ENCODE results near the gene TBC1D14. TPM values are rescaled to one million over a fixed set of nuclear protein-coding genes. Genes with fewer than 3 reads are reported as not detected.

Gene TBC1D14
- total and polyA plus RNA-seq, 4 donors, result 12.9 to 59.7 (median 25.9) TPM

GRCh38 chr4:6938237-6938636, 28.6 kb downstream of the TBC1D14 start:
- WGBS, 2 donors, result 81 to 84% methylated on average over 7 of the region's 7 CpGs
- no peak for ATAC-seq (ENCODE audit: low FRiP score)
- Histone ChIP-seq H3K9me3 (ENCODE audit: control insufficient read depth, low read length) (no peaks in the 10 kb centered on the region), H3K4me3 (ENCODE audit: low read length in 2 of 2) (no peak overlapping the region), H3K4me1 (ENCODE audit: control insufficient read depth in 1 of 2, insufficient read depth in 2 of 2, low read length in 2 of 2) (no peaks in the 10 kb centered on the region), H3K27me3 (ENCODE audit: control insufficient read depth in 1 of 2, insufficient read depth in 2 of 2, low read length in 1 of 2) (no peaks in the 10 kb centered on the region), H3K27ac (ENCODE audit: low read depth in 1 of 2, low read length in 2 of 2) (no peak overlapping the region), H3K36me3 (ENCODE audit: control insufficient read depth in 1 of 2, insufficient read depth in 2 of 2, low read length in 1 of 2) (peaks cover 0 to 2% of the 10 kb centered on the region in 2 donors)
- intact Hi-C loops (cut with DNase I), result no loop called here
- peak in 1 of 2 donors; percentile 88 for DNase-seq

GRCh38 chr4:6938647-6939271, 29.1 kb downstream of the TBC1D14 start:
- WGBS, 2 donors, result 87 to 89% methylated on average over 20 of the region's 20 CpGs

DNA sequence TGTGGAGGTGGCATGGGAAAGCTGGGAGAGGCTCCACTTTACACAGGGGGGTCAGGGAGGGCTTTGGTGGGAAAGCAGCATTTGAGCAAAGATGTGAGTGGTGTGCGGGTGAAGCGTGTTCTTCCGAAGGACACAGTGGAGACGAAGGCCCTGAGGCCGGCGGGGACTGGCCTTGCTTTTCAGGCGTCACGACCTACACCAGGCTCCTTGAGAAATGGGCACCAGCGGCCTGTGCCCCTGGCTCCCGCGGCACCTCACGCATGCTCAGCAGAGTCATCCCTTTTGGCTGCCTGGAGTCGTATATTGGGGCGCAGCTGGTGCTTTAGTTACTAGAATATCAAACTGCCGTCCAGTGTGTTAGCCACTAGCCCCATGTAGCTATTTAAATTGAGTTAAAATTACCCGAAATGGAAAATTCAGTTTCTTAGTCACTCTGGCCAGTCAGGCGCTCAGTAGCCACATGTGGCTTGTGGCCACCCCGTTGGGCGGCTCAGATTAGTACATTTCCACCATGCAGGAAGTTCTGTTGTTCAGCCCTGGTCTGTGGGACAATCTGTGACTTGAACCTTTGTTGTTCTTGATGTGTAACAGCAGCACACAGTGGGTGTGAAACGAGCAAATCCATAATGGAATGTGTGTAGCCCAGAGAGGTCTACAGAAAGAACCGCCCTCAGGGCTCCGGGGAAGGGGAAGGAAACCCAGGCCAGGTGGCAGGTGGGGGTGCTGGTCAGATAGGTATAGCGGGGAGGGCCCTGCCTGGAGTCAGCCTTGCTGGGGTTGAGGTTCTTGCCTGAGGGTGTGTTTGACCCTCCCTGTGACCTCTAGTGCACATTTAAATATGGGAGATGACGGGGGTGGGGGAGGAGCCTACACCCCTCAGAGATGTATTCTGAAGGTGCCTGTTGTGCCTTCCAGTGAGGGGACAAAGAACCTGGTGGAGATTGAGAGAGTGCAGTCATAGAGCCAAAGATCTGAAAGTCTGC, 30.4 kb downstream of the TBC1D14 start:
- intact Hi-C loops (cut with DNase I), result no loop called here
- no peaks in the 10 kb centered on the region for H3K9me3 ChIP-seq (ENCODE audit: control insufficient read depth, low read length)
- ATAC-seq (ENCODE audit: low FRiP score), result no peak
- H3K4me3 ChIP-seq (ENCODE audit: low read length in 2 of 2), result no peak overlapping the region
- DNase-seq, result no peak
- peaks cover 0 to 2% of the 10 kb centered on the region in 2 donors for H3K36me3 ChIP-seq (ENCODE audit: control insufficient read depth in 1 of 2, insufficient read depth in 2 of 2, low read length in 1 of 2)
- H3K27me3 ChIP-seq (ENCODE audit: control insufficient read depth in 1 of 2, insufficient read depth in 2 of 2, low read length in 1 of 2), result no peaks in the 10 kb centered on the region
- WGBS, 2 donors, result 85 to 92% methylated on average over 24 of the region's 24 CpGs
- H3K27ac ChIP-seq (ENCODE audit: low read depth in 1 of 2, low read length in 2 of 2), result no peak overlapping the region
- no peaks in the 10 kb centered on the region for H3K4me1 ChIP-seq (ENCODE audit: control insufficient read depth in 1 of 2, insufficient read depth in 2 of 2, low read length in 2 of 2)

More at GRCh38 chr4:6938647-6939271, 29.1 kb downstream of the TBC1D14 start:
- ATAC-seq (ENCODE audit: low FRiP score), result no peak
- intact Hi-C loops (cut with DNase I), result no loop called here
- peak in 1 of 2 donors; percentile 88 for DNase-seq
- Histone ChIP-seq H3K4me1 (ENCODE audit: control insufficient read depth in 1 of 2, insufficient read depth in 2 of 2, low read length in 2 of 2) (no peaks in the 10 kb centered on the region), H3K27ac (ENCODE audit: low read depth in 1 of 2, low read length in 2 of 2) (no peak overlapping the region), H3K36me3 (ENCODE audit: control insufficient read depth in 1 of 2, insufficient read depth in 2 of 2, low read length in 1 of 2) (peaks cover 0 to 2% of the 10 kb centered on the region in 2 donors), H3K9me3 (ENCODE audit: control insufficient read depth, low read length) (no peaks in the 10 kb centered on the region), H3K4me3 (ENCODE audit: low read length in 2 of 2) (no peak overlapping the region), H3K27me3 (ENCODE audit: control insufficient read depth in 1 of 2, insufficient read depth in 2 of 2, low read length in 1 of 2) (no peaks in the 10 kb centered on the region)

GRCh38 chr4:6940744-6941137, 31.1 kb downstream of the TBC1D14 start:
- Histone ChIP-seq H3K27ac (ENCODE audit: low read depth in 1 of 2, low read length in 2 of 2) (no peak overlapping the region), H3K4me1 (ENCODE audit: control insufficient read depth in 1 of 2, insufficient read depth in 2 of 2, low read length in 2 of 2) (no peaks in the 10 kb centered on the region), H3K27me3 (ENCODE audit: control insufficient read depth in 1 of 2, insufficient read depth in 2 of 2, low read length in 1 of 2) (no peaks in the 10 kb centered on the region), H3K36me3 (ENCODE audit: control insufficient read depth in 1 of 2, insufficient read depth in 2 of 2, low read length in 1 of 2) (peaks cover 0 to 2% of the 10 kb centered on the region in 2 donors), H3K4me3 (ENCODE audit: low read length in 2 of 2) (no peak overlapping the region), H3K9me3 (ENCODE audit: control insufficient read depth, low read length) (no peaks in the 10 kb centered on the region)
- intact Hi-C loops (cut with DNase I), result no loop called here
- no peak for DNase-seq
- WGBS, 2 donors, result 94 to 95% methylated on average over 11 of the region's 11 CpGs
- no peak for ATAC-seq (ENCODE audit: low FRiP score)

GRCh38 chr4:6941796-6942195, 32.2 kb downstream of the TBC1D14 start:
- 50 to 54% methylated on average over 4 of the region's 4 CpGs for WGBS, 2 donors
- H3K4me1 ChIP-seq (ENCODE audit: control insufficient read depth in 1 of 2, insufficient read depth in 2 of 2, low read length in 2 of 2), result no peaks in the 10 kb centered on the region
- ATAC-seq (ENCODE audit: low FRiP score), result no peak
- intact Hi-C loops (cut with DNase I), result no loop called here
- H3K9me3 ChIP-seq (ENCODE audit: control insufficient read depth, low read length), result no peaks in the 10 kb centered on the region
- no peaks in the 10 kb centered on the region for H3K27me3 ChIP-seq (ENCODE audit: control insufficient read depth in 1 of 2, insufficient read depth in 2 of 2, low read length in 1 of 2)
- H3K4me3 ChIP-seq (ENCODE audit: low read length in 2 of 2), result no peak overlapping the region
- DNase-seq, result no peak
- peak overlapping the region in 1 of 2 donors; percentile 29 for H3K27ac ChIP-seq (ENCODE audit: low read depth in 1 of 2, low read length in 2 of 2)
- H3K36me3 ChIP-seq (ENCODE audit: control insufficient read depth in 1 of 2, insufficient read depth in 2 of 2, low read length in 1 of 2), result peaks cover 0 to 2% of the 10 kb centered on the region in 2 donors

DNA sequence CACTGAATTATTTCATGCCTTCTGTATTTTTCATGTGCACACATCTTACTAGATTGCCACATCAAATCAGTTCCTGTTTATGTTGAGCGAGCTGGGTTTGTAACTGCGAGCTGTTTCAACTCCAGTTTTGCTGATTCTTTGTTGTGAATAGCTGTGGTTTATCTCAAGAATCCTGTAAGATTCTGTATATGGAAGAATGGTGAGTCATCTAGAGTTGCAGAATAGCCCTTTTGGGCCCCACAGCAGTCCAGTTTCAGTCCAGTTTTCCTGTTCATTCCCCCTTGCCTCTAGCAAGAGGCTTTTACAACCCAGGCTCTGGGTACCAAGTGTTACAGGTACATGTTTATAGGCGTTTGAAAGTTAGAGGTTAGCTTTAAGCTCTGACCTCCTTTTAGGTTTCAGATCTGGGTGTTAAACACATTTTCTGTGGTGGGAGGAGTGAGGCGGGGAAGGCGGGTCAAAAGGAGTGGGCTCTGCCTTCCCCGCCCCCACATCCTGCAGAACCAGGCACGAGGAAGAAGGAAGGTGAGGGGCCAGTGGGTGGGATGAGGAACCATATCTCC, 32.7 kb downstream of the TBC1D14 start:
- Histone ChIP-seq H3K4me3 (ENCODE audit: low read length in 2 of 2) (no peak overlapping the region), H3K27me3 (ENCODE audit: control insufficient read depth in 1 of 2, insufficient read depth in 2 of 2, low read length in 1 of 2) (no peaks in the 10 kb centered on the region), H3K9me3 (ENCODE audit: control insufficient read depth, low read length) (no peaks in the 10 kb centered on the region), H3K36me3 (ENCODE audit: control insufficient read depth in 1 of 2, insufficient read depth in 2 of 2, low read length in 1 of 2) (peaks cover 0 to 2% of the 10 kb centered on the region in 2 donors), H3K27ac (ENCODE audit: low read depth in 1 of 2, low read length in 2 of 2) (peak overlapping the region in 1 of 2 donors; percentile 28), H3K4me1 (ENCODE audit: control insufficient read depth in 1 of 2, insufficient read depth in 2 of 2, low read length in 2 of 2) (no peaks in the 10 kb centered on the region)
- DNase-seq (peak in 1 of 2 donors; percentile 51), ATAC-seq (ENCODE audit: low FRiP score) (peak; percentile 53)
- intact Hi-C loops (cut with DNase I), result no loop called here
- 31 to 37% methylated on average over 7 of the region's 7 CpGs for WGBS, 2 donors

- intact Hi-C loops (cut with DNase I), result no loop called here
- Histone ChIP-seq H3K4me1 (ENCODE audit: control insufficient read depth in 1 of 2, insufficient read depth in 2 of 2, low read length in 2 of 2) (no peaks in the 10 kb centered on the region), H3K9me3 (ENCODE audit: control insufficient read depth, low read length) (no peaks in the 10 kb centered on the region), H3K27me3 (ENCODE audit: control insufficient read depth in 1 of 2, insufficient read depth in 2 of 2, low read length in 1 of 2) (no peaks in the 10 kb centered on the region), H3K36me3 (ENCODE audit: control insufficient read depth in 1 of 2, insufficient read depth in 2 of 2, low read length in 1 of 2) (peaks cover 0 to 2% of the 10 kb centered on the region in 2 donors), H3K4me3 (ENCODE audit: low read length in 2 of 2) (no peak overlapping the region), H3K27ac (ENCODE audit: low read depth in 1 of 2, low read length in 2 of 2) (no peak overlapping the region)
- DNase-seq (peak in 1 of 2 donors; percentile 41), ATAC-seq (ENCODE audit: low FRiP score) (no peak)
- 82 to 85% methylated on average over 19 of the region's 19 CpGs for WGBS, 2 donors
Observed at GRCh38 chr4:6943012-6943884, 33.6 kb downstream of the TBC1D14 start.

GRCh38 chr4:6943885-6944225, 34.2 kb downstream of the TBC1D14 start:
- Histone ChIP-seq H3K9me3 (ENCODE audit: control insufficient read depth, low read length) (no peaks in the 10 kb centered on the region), H3K4me3 (ENCODE audit: low read length in 2 of 2) (no peak overlapping the region), H3K27ac (ENCODE audit: low read depth in 1 of 2, low read length in 2 of 2) (no peak overlapping the region), H3K4me1 (ENCODE audit: control insufficient read depth in 1 of 2, insufficient read depth in 2 of 2, low read length in 2 of 2) (no peaks in the 10 kb centered on the region), H3K36me3 (ENCODE audit: control insufficient read depth in 1 of 2, insufficient read depth in 2 of 2, low read length in 1 of 2) (no peaks in the 10 kb centered on the region), H3K27me3 (ENCODE audit: control insufficient read depth in 1 of 2, insufficient read depth in 2 of 2, low read length in 1 of 2) (no peaks in the 10 kb centered on the region)
- ATAC-seq (ENCODE audit: low FRiP score) (no peak), DNase-seq (no peak)
- intact Hi-C loops (cut with DNase I), result no loop called here
- 90 to 93% methylated on average over 16 of the region's 16 CpGs for WGBS, 2 donors
